ENCODE data around the gene ARID1B.

The ARID1B gene

GRCh38 chr6:157067507-157067906 is 290.3 kb downstream of the ARID1B start:
- in situ Hi-C loops (cut with MboI; ENCODE audit: low sequenced_read_pairs) = no loop called here

GRCh38 chr6:157068691-157069324 is 291.6 kb downstream of the ARID1B start:
- in situ Hi-C loops (cut with MboI; ENCODE audit: low sequenced_read_pairs) = no loop called here

GRCh38 chr6:157069585-157069984 is 292.4 kb downstream of the ARID1B start:
- in situ Hi-C loops (cut with MboI; ENCODE audit: low sequenced_read_pairs) = no loop called here

- in situ Hi-C loops (cut with MboI; ENCODE audit: low sequenced_read_pairs) = no loop called here
These were observed 293.4 kb downstream of the ARID1B start for GRCh38 chr6:157070403-157071107.

GRCh38 chr6:157072128-157072527 is 294.9 kb downstream of the ARID1B start:
- in situ Hi-C loops (cut with MboI; ENCODE audit: low sequenced_read_pairs) = no loop called here

- in situ Hi-C loops (cut with MboI; ENCODE audit: low sequenced_read_pairs) = no loop called here
These were observed 296.4 kb downstream of the ARID1B start for GRCh38 chr6:157073596-157073995.

GRCh38 chr6:157074969-157075368 is 297.8 kb downstream of the ARID1B start:
- in situ Hi-C loops (cut with MboI; ENCODE audit: low sequenced_read_pairs) = no loop called here

GRCh38 chr6:157075549-157076450 is 298.6 kb downstream of the ARID1B start:
- in situ Hi-C loops (cut with MboI; ENCODE audit: low sequenced_read_pairs) = no loop called here

- in situ Hi-C loops (cut with MboI; ENCODE audit: low sequenced_read_pairs) = no loop called here
These were observed 299.3 kb downstream of the ARID1B start for GRCh38 chr6:157076451-157076822.

- in situ Hi-C loops (cut with MboI; ENCODE audit: low sequenced_read_pairs) = no loop called here
These were observed 300.1 kb downstream of the ARID1B start for GRCh38 chr6:157077251-157077650.

GRCh38 chr6:157078326-157078725 is 301.1 kb downstream of the ARID1B start:
- in situ Hi-C loops (cut with MboI; ENCODE audit: low sequenced_read_pairs) = no loop called here

GRCh38 chr6:157079277-157079676 is 302.1 kb downstream of the ARID1B start:
- in situ Hi-C loops (cut with MboI; ENCODE audit: low sequenced_read_pairs) = no loop called here

- in situ Hi-C loops (cut with MboI; ENCODE audit: low sequenced_read_pairs) = no loop called here
These were observed 302.6 kb downstream of the ARID1B start for GRCh38 chr6:157079771-157080170.

- in situ Hi-C loops (cut with MboI; ENCODE audit: low sequenced_read_pairs) = no loop called here
These were observed 303.8 kb downstream of the ARID1B start for GRCh38 chr6:157080986-157081391.

- in situ Hi-C loops (cut with MboI; ENCODE audit: low sequenced_read_pairs) = no loop called here
These were observed 306.2 kb downstream of the ARID1B start for GRCh38 chr6:157083343-157083742.

GRCh38 chr6:157086632-157087031 is 309.5 kb downstream of the ARID1B start:
- in situ Hi-C loops (cut with MboI; ENCODE audit: low sequenced_read_pairs) = no loop called here

GRCh38 chr6:157087974-157088373 is 310.8 kb downstream of the ARID1B start:
- in situ Hi-C loops (cut with MboI; ENCODE audit: low sequenced_read_pairs) = no loop called here

GRCh38 chr6:157088841-157089240 is 311.7 kb downstream of the ARID1B start:
- in situ Hi-C loops (cut with MboI; ENCODE audit: low sequenced_read_pairs) = no loop called here

- in situ Hi-C loops (cut with MboI; ENCODE audit: low sequenced_read_pairs) = no loop called here
These were observed 312.1 kb downstream of the ARID1B start for GRCh38 chr6:157089258-157089657.

GRCh38 chr6:157089851-157090250 is 312.7 kb downstream of the ARID1B start:
- in situ Hi-C loops (cut with MboI; ENCODE audit: low sequenced_read_pairs) = no loop called here

GRCh38 chr6:157090736-157091135 is 313.6 kb downstream of the ARID1B start:
- in situ Hi-C loops (cut with MboI; ENCODE audit: low sequenced_read_pairs) = no loop called here

- in situ Hi-C loops (cut with MboI; ENCODE audit: low sequenced_read_pairs) = no loop called here
These were observed 314.1 kb downstream of the ARID1B start for GRCh38 chr6:157091243-157091642.

Measured in HL-60/S4 treated with phorbol 12-myristate 13-acetate at 8.2 ng/mL for 4 days and 3 days (cell line).